Measurements from ENCODE around the gene ZNF784.

DNA sequence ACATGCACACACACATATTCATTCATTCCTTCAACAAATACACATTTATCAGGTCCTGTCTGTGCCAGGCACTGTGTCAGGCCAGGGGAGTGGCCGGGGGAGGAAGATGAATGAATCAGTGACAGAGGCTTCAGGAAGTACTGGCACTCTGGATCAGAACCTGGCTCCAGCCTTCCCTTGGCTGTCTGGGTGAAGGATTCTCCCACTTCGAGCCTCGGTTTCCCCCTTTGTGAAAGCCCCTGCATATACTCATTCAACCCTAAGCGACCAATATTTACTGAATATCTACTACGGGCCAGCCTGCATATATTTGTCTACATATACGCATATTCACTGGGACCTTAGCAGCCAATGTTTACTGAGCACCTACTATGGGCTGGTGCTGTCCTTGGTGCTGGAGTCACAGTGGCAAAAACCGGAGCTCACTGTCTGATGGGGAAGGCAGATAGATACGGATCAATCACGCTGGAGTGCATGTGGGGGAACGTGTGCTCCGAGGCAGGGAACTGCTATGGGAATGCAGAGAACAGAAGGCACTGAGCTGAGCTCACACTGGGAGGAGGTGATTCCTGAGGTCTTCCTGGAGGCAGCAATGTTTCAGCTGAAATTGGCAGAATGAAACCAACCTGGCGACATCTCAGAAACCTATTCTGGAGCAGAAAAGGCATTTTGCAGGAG, 43.1 kb downstream of the ZNF784 start:
- TF ChIP-seq CTCF (IDR thresholded peaks at IDR 0.05; ENCODE audit: low read depth, low read length) (no peak), EZH2phosphoT487 (IDR thresholded peaks at IDR 0.05; ENCODE audit: low read depth) (no peak)
